H1 (cell line): ENCODE measurements around the gene YWHAE. TPM values are rescaled to one million over a fixed set of nuclear protein-coding genes. Genes with fewer than 3 reads are reported as not detected.

Experiments used
- CHD7 ChIP-seq: fragments of 300-600 bp; sonication (generic); IDR thresholded peaks from 2 replicates; pipeline ENCODE4 v1.7.1; 2012; ENCODE audit warnings: low read length, moderate library complexity, mild to moderate bottlenecking, inconsistent platforms; ENCODE audit not compliant: insufficient replicate concordance
- polyA plus RNA-seq, 7 experiments: library from polyadenylated mRNA; depleted of rRNA in 3 of 7; stranded (reverse) in 5 of 7; unstranded in 2 of 7; fragments of >200 nt in 5 of 7; fragments of 200-250 nt in 2 of 7; gene quantifications; 1 replicate in 5 of 7; 2 replicates in 1 of 7; 4 replicates in 1 of 7; pipeline versions ENCODE4 v1.2.1 to v1.2.3, GENCODE V29; 2011 to 2013; ENCODE audit warnings: missing spikeins in 2 of 7, mixed read lengths in 2 of 7
- total RNA-seq: library from RNA; stranded (reverse); fragmentation: NEBNext Ultra II Directional; extraction: Animal tissue kit (Norgen Biotek cat#: 25700); gene quantifications from 2 replicates; pipeline ENCODE4 v1.2.1, GENCODE V29; 2021

The YWHAE gene
- total and polyA plus RNA-seq, 2 of the 8 experiments (the other 6 are each of a cell fraction or from before 2014, with no cell fraction given), result 559 to 1,186 TPM

- no peak for TF ChIP-seq CHD7
- TF ChIP-seq, all 59 proteins: peak for 0
Observed at GRCh38 chr17:1449412-1449967, 49.5 kb upstream of the YWHAE start (continued).
